Measurements from ENCODE around the gene LIN28B.
"Not testable (repeated sequence)": the region's sequence is repeated elsewhere in the genome, so short reads cannot be mapped to it uniquely, and the experiment has no call there.

Gene LIN28B

GRCh38 chr6:104973404-104973803 lies 16.5 kb downstream of the LIN28B start:
- no peak overlapping the region for H3K4me3 ChIP-seq (ENCODE audit: low read depth, low read length)
- no peak for TF ChIP-seq CTCF (IDR thresholded peaks at IDR 0.05; ENCODE audit: borderline replicate concordance, insufficient read depth, low read depth, low read length)

GRCh38 chr6:104983296-104983695 lies 26.4 kb downstream of the LIN28B start:
- TF ChIP-seq CTCF (IDR thresholded peaks at IDR 0.05; ENCODE audit: borderline replicate concordance, insufficient read depth, low read depth, low read length), result no peak
- no peak overlapping the region for H3K4me3 ChIP-seq (ENCODE audit: low read depth, low read length)

- TF ChIP-seq CTCF (IDR thresholded peaks at IDR 0.05; ENCODE audit: borderline replicate concordance, insufficient read depth, low read depth, low read length), result no peak
- no peak overlapping the region for H3K4me3 ChIP-seq (ENCODE audit: low read depth, low read length)
Measured at GRCh38 chr6:104983776-104984175, 26.9 kb downstream of the LIN28B start.

GRCh38 chr6:104984831-104985230 lies 27.9 kb downstream of the LIN28B start:
- TF ChIP-seq CTCF (IDR thresholded peaks at IDR 0.05; ENCODE audit: borderline replicate concordance, insufficient read depth, low read depth, low read length), result no peak
- no peak overlapping the region for H3K4me3 ChIP-seq (ENCODE audit: low read depth, low read length)

- H3K4me3 ChIP-seq (ENCODE audit: low read depth, low read length), result not testable (repeated sequence)
Measured at GRCh38 chr6:104985875-104986274, 29.0 kb downstream of the LIN28B start.

- H3K4me3 ChIP-seq (ENCODE audit: low read depth, low read length), result no peak overlapping the region
- no peak for TF ChIP-seq CTCF (IDR thresholded peaks at IDR 0.05; ENCODE audit: borderline replicate concordance, insufficient read depth, low read depth, low read length)
Measured at GRCh38 chr6:104986625-104987024, 29.7 kb downstream of the LIN28B start.

- TF ChIP-seq CTCF (IDR thresholded peaks at IDR 0.05; ENCODE audit: borderline replicate concordance, insufficient read depth, low read depth, low read length), result no peak
- H3K4me3 ChIP-seq (ENCODE audit: low read depth, low read length), result no peak overlapping the region
Measured at GRCh38 chr6:104987218-104987617, 30.3 kb downstream of the LIN28B start.

- no peak for TF ChIP-seq CTCF (IDR thresholded peaks at IDR 0.05; ENCODE audit: borderline replicate concordance, insufficient read depth, low read depth, low read length)
- H3K4me3 ChIP-seq (ENCODE audit: low read depth, low read length), result no peak overlapping the region
Measured at GRCh38 chr6:104990085-104990484, 33.2 kb downstream of the LIN28B start.

- not testable (repeated sequence) for H3K4me3 ChIP-seq (ENCODE audit: low read depth, low read length)
Measured at GRCh38 chr6:104991062-104991461, 34.2 kb downstream of the LIN28B start.

- H3K4me3 ChIP-seq (ENCODE audit: low read depth, low read length), result not testable (repeated sequence)
Measured at GRCh38 chr6:104993576-104993975, 36.7 kb downstream of the LIN28B start.
